BLaER1 treated with 17β-estradiol and CSF1 and Interleukin-3, amounts not matched to agents 10 nM and 100 nM (cell line): ENCODE measurements around the gene TMC6.
A peak's percentile ranks its signal among the peaks of the same experiment; 100 is the strongest.

ENCODE experiments used
- H3K27ac ChIP-seq, 11 experiments: shearing (Covaris generic); formaldehyde crosslinking; 2 replicates each; pipeline ENCODE4 v1.8.1; 2022
- H3K27me3 ChIP-seq, 11 experiments: shearing (Covaris generic); formaldehyde crosslinking; 2 replicates each; pipeline ENCODE4 v1.8.1; 2022
- H3K36me3 ChIP-seq, 11 experiments: shearing (Covaris generic); formaldehyde crosslinking; 2 replicates each; pipeline ENCODE4 v1.8.1; 2022
- H3K4me1 ChIP-seq, 10 experiments: shearing (Covaris generic); formaldehyde crosslinking; 2 replicates each; pipeline ENCODE4 v1.8.1; 2022
- H3K4me2 ChIP-seq, 11 experiments: shearing (Covaris generic); formaldehyde crosslinking; 2 replicates each; pipeline ENCODE4 v1.8.1; 2022
- H3K4me3 ChIP-seq, 10 experiments: shearing (Covaris generic); formaldehyde crosslinking; 2 replicates each; pipeline ENCODE4 v1.8.1; 2022
- H3K9ac ChIP-seq, 11 experiments: shearing (Covaris generic); formaldehyde crosslinking; 2 replicates each; pipeline ENCODE4 v1.8.1; 2022
- H3K9me3 ChIP-seq, 11 experiments: shearing (Covaris generic); formaldehyde crosslinking; replicated peaks in 1 of 11; 2 replicates each; pipeline ENCODE4 v1.8.1; 2022
- H4K20me1 ChIP-seq, 11 experiments: shearing (Covaris generic); formaldehyde crosslinking; 2 replicates each; pipeline ENCODE4 v1.8.1; 2022
- Cebpa-rat ChIP-seq, 11 experiments: shearing (Covaris generic); IDR thresholded peaks; 2 replicates each; pipeline ENCODE4 v1.8.1; 2022

The TMC6 gene

GRCh38 chr17:78134899-78135385 lies 6.4 kb upstream of the TMC6 start:
- Histone ChIP-seq H3K27ac (peak overlapping the region in 2 of 11 experiments; percentile 30 to 42; a peak in 3 of 22 replicates), H3K4me2 (peak overlapping the region; percentile 94 to 100 (median 99); a peak in 21 of 22 replicates), H3K9me3 (no peaks in the 10 kb centered on the region), H3K36me3 (peaks cover 9 to 52% (median 28%) of the 10 kb centered on the region in 11 experiments; a peak in 21 of 22 replicates), H4K20me1 (peaks cover 0 to 83% (median 45%) of the 10 kb centered on the region in 11 experiments; a peak in 17 of 22 replicates), H3K4me1 (peaks cover 83 to 97% (median 93%) of the 10 kb centered on the region in 10 experiments), H3K4me3 (no peak overlapping the region), H3K9ac (peak overlapping the region in 4 of 11 experiments; percentile 7 to 87 (median 9); a peak in 3 of 22 replicates), H3K27me3 (no peaks in the 10 kb centered on the region)
- TF ChIP-seq Cebpa-rat (IDR thresholded peaks at IDR 0.05): no peak

- Histone ChIP-seq H4K20me1 (peaks cover 0 to 78% (median 45%) of the 10 kb centered on the region in 11 experiments; a peak in 17 of 22 replicates), H3K4me2 (peak overlapping the region; percentile 94 to 100 (median 99)), H3K9me3 (no peaks in the 10 kb centered on the region), H3K36me3 (peaks cover 9 to 52% (median 28%) of the 10 kb centered on the region in 11 experiments; a peak in 21 of 22 replicates), H3K4me1 (peaks cover 87 to 100% (median 96%) of the 10 kb centered on the region in 10 experiments), H3K27me3 (no peaks in the 10 kb centered on the region), H3K4me3 (peak overlapping the region in 9 of 10 experiments; percentile 6 to 92 (median 78); a peak in 17 of 20 replicates), H3K27ac (peak overlapping the region in 6 of 11 experiments; percentile 30 to 95 (median 38); a peak in 7 of 22 replicates), H3K9ac (peak overlapping the region; percentile 25 to 94 (median 89); a peak in 16 of 22 replicates)
- TF ChIP-seq Cebpa-rat (IDR thresholded peaks at IDR 0.05): no peak
Observed at GRCh38 chr17:78133971-78134898, 5.7 kb upstream of the TMC6 start.

- peak overlapping the region; percentile 94 to 100 (median 99) for H3K4me2 ChIP-seq
- H3K36me3 ChIP-seq: peaks cover 9 to 52% (median 28%) of the 10 kb centered on the region in 11 experiments; a peak in 21 of 22 replicates
- H3K27me3 ChIP-seq: no peaks in the 10 kb centered on the region
- no peak for TF ChIP-seq Cebpa-rat (IDR thresholded peaks at IDR 0.05)
- peaks cover 84 to 96% (median 92%) of the 10 kb centered on the region in 10 experiments for H3K4me1 ChIP-seq
- no peaks in the 10 kb centered on the region for H3K9me3 ChIP-seq
- peak overlapping the region in 7 of 11 experiments; percentile 21 to 95 (median 41); a peak in 13 of 22 replicates for H3K27ac ChIP-seq
- H3K4me3 ChIP-seq: peak overlapping the region; percentile 6 to 92 (median 74); a peak in 18 of 20 replicates
- H4K20me1 ChIP-seq: peaks cover 0 to 69% (median 43%) of the 10 kb centered on the region in 11 experiments; a peak in 17 of 22 replicates
- H3K9ac ChIP-seq: peak overlapping the region; percentile 70 to 95 (median 89); a peak in 20 of 22 replicates
Observed at GRCh38 chr17:78133179-78133951, 4.8 kb upstream of the TMC6 start.

- Histone ChIP-seq H4K20me1 (peaks cover 0 to 63% (median 37%) of the 10 kb centered on the region in 11 experiments; a peak in 17 of 22 replicates), H3K4me1 (peaks cover 78 to 90% (median 87%) of the 10 kb centered on the region in 10 experiments), H3K4me2 (peak overlapping the region; percentile 94 to 100 (median 99)), H3K9ac (peak overlapping the region; percentile 70 to 95 (median 89); a peak in 21 of 22 replicates), H3K27me3 (no peaks in the 10 kb centered on the region), H3K36me3 (peaks cover 9 to 52% (median 28%) of the 10 kb centered on the region in 11 experiments; a peak in 21 of 22 replicates), H3K9me3 (no peaks in the 10 kb centered on the region), H3K4me3 (peak overlapping the region; percentile 60 to 92 (median 74)), H3K27ac (peak overlapping the region in 8 of 11 experiments; percentile 19 to 95 (median 91); a peak in 13 of 22 replicates)
- TF ChIP-seq Cebpa-rat (IDR thresholded peaks at IDR 0.05): no peak
Observed at GRCh38 chr17:78132767-78133178, 4.2 kb upstream of the TMC6 start.

- Histone ChIP-seq H3K36me3 (peaks cover 9 to 49% (median 28%) of the 10 kb centered on the region in 11 experiments; a peak in 21 of 22 replicates), H3K4me1 (peaks cover 73 to 88% (median 83%) of the 10 kb centered on the region in 10 experiments), H3K9me3 (no peaks in the 10 kb centered on the region), H3K9ac (peak overlapping the region; percentile 70 to 95 (median 89)), H3K27ac (peak overlapping the region in 10 of 11 experiments; percentile 19 to 95 (median 89); a peak in 17 of 22 replicates), H3K27me3 (no peaks in the 10 kb centered on the region), H3K4me3 (peak overlapping the region; percentile 60 to 92 (median 74)), H4K20me1 (peaks cover 0 to 57% (median 31%) of the 10 kb centered on the region in 11 experiments; a peak in 17 of 22 replicates), H3K4me2 (peak overlapping the region; percentile 94 to 100 (median 99))
- no peak for TF ChIP-seq Cebpa-rat (IDR thresholded peaks at IDR 0.05)
Observed at GRCh38 chr17:78132084-78132676, 3.6 kb upstream of the TMC6 start.

GRCh38 chr17:78131172-78132083 lies 2.9 kb upstream of the TMC6 start:
- TF ChIP-seq Cebpa-rat (IDR thresholded peaks at IDR 0.05): no peak
- H3K4me2 ChIP-seq: peak overlapping the region; percentile 94 to 100 (median 99)
- H3K4me1 ChIP-seq: peaks cover 74 to 90% (median 83%) of the 10 kb centered on the region in 10 experiments
- no peaks in the 10 kb centered on the region for H3K27me3 ChIP-seq
- H3K27ac ChIP-seq: peak overlapping the region; percentile 61 to 95 (median 89)
- H3K9me3 ChIP-seq: no peaks in the 10 kb centered on the region
- peak overlapping the region; percentile 70 to 95 (median 89) for H3K9ac ChIP-seq
- H3K36me3 ChIP-seq: peaks cover 9 to 42% (median 21%) of the 10 kb centered on the region in 11 experiments; a peak in 21 of 22 replicates
- peak overlapping the region; percentile 60 to 92 (median 74) for H3K4me3 ChIP-seq
- peaks cover 0 to 56% (median 31%) of the 10 kb centered on the region in 11 experiments; a peak in 17 of 22 replicates for H4K20me1 ChIP-seq
